Activated CD4-positive, alpha-beta T cell treated with anti-CD3 and anti-CD28 coated beads, Interleukin-2, amount 50 U/mL, for 1 hour (primary cell): ENCODE data around the gene ZNF415.
A peak's percentile ranks its signal among the peaks of the same experiment; 100 is the strongest.
"Not testable (repeated sequence)": the region's sequence is repeated elsewhere in the genome, so short reads cannot be mapped to it uniquely, and the experiment has no call there.

Source experiments
- DNase-seq: peaks from one replicate; pipeline ENCODE4 v3.0.0-alpha.2; 2020

The ZNF415 gene

GRCh38 chr19:53132141-53132991, at the start of gene ZNF415:
Gene ZNF415 (minus strand): TSS chr19:53132910. CDS start chr19:53122676, 10,234 bp downstream.
- peak; percentile 8 for DNase-seq

GRCh38 chr19:53182202-53182601, 49.5 kb upstream of the ZNF415 start:
- DNase-seq: no peak

DNA sequence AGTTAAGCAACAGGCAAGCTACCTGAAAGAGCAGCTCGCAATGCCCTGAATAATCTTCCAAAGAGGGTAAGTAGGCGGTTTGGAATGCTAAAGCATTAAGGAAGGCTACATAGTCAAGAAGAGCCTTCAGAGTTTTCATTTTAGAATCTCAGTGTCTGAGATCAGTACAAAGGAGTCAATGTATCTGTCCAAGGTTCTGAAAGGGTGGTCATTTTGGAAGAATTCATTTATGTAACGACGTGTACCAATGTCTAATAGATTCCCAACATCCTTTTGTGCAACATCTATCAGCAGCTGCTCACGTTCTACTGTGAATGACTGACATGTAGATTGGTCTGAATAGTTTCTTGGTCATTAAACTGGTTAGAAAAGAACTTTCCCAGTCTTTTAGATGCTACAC, 45.3 kb upstream of the ZNF415 start:
- no peak for DNase-seq

- DNase-seq: no peak
Observed at GRCh38 chr19:53172889-53173288, 40.2 kb upstream of the ZNF415 start.

- no peak for DNase-seq
Observed at GRCh38 chr19:53165691-53166091, 33.0 kb upstream of the ZNF415 start.

DNA sequence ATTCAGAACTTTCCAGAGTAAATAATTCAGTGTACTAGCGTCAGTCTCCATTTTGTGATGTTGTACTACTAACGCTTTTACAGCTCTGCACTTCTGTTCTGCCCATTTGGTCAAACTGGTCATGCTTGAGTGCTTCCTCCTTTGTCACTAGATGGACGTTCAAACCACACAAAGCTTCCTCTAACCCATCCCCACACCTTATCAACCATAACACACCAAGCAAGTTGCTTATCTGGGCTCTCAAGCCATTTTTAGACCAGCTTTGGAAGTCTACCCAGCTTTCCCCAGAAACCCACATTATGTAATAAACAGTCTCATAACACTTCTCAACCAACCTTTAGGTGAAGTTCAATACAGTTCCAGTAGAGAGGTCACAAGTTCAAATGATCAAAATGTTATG, 28.4 kb upstream of the ZNF415 start:
- DNase-seq: no peak

DNA sequence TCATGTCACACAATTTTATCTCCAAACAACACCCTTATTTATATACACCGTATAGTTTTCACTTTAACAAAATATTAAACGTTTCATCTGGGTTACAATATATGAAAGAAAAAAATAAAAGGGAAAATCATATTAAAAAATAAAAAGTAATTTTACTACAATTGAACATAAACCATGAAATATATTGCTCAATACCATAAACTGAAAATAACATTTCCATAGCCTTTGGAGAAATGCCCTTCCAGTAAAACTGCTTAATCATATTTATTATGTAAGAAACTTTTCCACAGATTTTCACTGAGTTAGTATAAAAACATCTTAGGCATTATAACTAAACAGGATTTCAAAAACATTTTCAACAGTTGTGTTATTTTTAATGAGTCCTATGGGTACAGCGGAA, 27.6 kb upstream of the ZNF415 start:
- no peak for DNase-seq

DNA sequence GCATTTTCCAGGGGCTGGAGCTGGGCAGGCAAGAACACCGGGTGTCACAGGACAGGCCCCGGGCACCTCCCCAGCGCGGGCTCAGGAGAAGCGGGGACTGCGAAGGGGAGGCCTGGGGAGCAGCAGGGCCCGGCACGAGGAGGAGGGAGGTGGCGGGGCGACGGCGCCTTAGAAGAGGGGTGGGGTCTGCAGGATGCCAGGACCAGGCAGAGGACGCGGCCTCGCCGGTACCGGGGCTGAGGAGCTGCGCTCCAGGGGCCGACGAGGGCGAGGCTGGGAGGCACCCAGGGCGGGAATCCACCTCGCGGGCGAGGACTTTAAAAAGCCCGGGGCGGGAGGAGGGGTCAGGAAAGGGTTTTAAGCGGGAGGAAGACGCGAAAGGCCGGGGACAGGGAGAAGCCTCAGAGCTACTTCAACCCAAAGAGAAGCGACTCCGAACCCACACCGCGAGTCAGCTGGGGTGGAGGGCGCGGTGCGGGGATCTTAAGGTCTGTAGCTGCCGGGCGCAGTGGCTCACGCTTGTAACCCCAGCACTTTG, 25.5 kb upstream of the ZNF415 start:
- DNase-seq: peak; percentile 17

GRCh38 chr19:53157626-53158025, 24.9 kb upstream of the ZNF415 start:
- no peak for DNase-seq

DNA sequence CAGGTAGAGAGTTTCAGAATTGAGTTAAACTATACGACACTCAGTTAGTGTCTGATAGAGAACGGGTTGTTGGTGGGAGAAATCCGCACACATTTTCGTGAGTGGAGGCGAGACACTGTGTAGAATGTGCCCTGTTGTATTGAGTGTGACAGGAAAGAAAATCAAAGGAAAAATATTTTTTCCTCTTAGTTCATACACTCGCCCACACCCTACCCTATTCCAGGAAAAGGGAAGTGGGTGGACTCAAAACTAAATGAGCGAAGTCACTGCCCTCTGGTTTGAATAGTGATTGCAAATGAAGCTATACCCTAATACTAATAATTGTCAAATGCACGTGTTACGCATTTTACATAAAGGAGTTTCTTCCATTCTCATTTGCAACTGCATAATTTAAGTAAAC, 24.1 kb upstream of the ZNF415 start:
- no peak for DNase-seq

DNA sequence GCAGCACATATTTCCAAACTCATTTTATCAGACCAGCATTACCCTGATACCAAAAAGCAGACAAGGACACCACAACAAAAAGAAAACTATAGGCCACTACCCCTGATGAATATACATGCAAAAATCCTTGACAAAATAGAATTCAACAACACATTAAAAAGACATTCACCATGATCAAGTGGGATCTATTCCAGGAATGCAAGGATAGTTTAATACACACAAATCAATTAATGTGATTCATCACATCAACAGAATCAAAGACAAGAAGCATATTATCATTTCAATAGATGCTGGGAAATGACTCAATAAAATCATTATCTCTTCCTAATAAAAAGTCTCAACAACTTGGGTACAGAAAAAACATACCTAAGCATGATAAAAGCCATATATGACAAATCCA, 14.9 kb upstream of the ZNF415 start:
- no peak for DNase-seq

GRCh38 chr19:53140351-53140750, 7.6 kb upstream of the ZNF415 start:
- DNase-seq: no peak

DNA sequence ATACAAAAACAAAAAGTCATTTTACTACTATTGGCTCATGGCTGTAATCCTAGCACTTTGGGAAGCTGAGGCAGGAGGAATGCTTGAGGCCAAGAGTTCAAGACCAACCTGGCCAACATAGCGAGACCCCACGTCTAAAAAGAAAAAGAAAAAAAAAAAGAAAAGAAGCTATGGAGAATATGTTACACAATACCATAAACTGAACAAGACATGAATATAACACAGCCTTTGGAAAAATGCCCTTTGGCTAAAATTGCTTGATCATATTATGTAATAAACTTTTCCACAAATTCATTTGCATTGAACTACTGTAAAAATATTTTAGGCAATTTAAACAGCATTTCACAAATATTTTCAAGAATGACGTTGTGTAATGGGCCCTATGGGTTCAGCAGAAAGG, 3.7 kb upstream of the ZNF415 start:
- no peak for DNase-seq

- no peak for DNase-seq
Observed at GRCh38 chr19:53131727-53132126, 983 bp downstream of the ZNF415 start.

DNA sequence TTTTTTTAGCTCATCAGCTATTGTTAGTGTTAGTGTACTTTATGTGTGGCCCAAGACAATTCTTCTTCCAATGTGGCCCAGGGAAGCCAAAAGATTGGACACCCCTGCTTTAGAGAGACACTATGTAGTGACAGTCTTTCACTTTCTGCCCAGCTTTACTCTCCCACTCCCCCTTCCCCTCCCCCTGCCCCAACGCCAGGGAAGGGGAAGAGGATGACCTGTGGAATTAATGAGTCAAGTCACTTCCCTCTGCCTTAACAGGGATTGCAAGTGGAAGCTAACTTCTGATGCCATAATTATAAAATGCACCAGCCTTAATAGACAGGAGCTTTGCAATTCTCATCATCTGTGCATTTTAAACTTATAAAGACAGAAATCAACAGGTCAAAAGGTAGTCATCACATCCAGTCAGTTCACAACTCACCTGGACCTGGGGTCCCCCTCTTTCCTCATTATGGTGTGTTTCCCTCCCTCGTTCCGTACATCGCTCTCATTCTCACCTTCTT, 1.6 kb downstream of the ZNF415 start:
- no peak for DNase-seq

DNA sequence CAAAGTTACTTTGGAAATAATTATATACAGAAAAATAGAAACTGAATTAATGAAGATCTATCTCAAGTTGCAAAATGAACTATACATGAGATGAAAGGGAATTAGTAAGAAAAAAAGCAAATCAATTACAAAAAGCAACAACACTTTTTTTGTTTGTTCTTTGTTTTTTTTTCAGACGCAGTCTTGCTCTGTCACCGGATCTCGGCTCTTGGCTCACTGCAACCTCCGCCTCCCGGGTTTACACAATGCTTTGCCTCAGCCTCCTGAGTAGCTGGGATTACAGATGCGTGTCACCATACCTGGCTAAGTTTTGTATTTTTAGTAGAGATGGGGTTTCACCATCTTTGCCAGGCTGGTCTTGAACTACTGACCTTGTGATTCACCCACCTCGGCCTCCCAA, 2.2 kb downstream of the ZNF415 start:
- no peak for DNase-seq

DNA sequence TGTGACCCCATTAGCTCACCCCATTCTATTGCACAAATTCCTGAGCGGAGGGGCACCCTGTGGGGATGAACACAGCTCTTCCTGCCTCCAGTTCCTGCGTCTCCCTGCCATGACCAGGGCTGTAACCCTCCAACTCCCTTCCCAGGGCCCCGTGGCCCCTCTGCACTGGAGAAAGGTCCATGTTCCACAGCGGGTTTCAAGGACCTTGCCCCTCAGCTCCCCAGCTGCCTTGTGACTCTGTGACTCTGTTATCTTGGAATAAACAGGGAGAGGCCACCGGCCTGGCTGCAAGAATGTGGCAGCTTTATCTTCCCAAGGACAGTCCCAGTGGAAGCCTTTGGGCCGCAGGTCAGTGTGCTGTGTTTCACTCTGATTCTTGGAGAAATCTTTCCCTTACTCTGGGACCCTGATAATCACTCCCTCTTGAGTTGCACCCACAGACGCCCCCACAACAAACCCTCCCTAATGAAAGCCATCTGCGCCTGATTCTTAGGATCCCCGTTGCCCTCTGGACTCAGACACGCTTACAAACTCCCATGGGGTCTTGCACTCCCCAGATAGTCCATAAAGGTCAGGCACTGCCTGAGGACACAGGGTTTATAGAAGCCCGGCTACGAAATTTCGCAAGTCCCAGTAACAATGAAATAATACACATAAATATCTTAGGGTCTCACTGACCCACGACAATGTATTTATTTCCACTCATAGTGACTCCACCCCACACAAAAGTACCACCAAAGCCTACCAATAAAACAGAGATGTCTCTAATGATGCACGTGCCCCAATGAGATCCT, 5.8 kb downstream of the ZNF415 start:
- DNase-seq: not testable (repeated sequence)

DNA sequence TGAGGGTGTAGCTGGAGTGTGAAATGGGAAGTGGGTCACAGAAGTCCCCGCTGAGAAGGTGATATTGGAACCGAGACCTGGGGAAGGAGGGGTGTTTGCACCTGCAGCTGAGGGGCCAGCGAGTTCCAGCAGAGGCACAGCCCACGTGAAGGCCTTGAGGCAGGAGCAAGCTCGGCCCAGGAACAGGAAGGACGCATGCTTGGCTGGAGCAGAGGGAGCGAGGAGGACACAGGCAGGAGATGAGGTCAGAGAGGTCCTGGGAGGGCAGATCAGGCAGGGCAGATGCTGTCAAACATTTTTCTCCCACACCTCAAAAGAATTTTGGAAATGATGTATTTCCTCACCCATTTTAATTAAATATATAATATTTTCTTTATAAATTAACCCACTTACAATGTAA, 9.3 kb downstream of the ZNF415 start:
- no peak for DNase-seq

GRCh38 chr19:53112286-53112685, 20.4 kb downstream of the ZNF415 start:
- no peak for DNase-seq

GRCh38 chr19:53109527-53109926, 23.2 kb downstream of the ZNF415 start:
- DNase-seq: no peak

GRCh38 chr19:53103234-53104203, 29.2 kb downstream of the ZNF415 start, which contains the start of gene ZNF160:
Gene ZNF160 (minus strand): TSS chr19:53103422. CDS start chr19:53086276, 17,146 bp downstream.
- DNase-seq: peak; percentile 98

DNA sequence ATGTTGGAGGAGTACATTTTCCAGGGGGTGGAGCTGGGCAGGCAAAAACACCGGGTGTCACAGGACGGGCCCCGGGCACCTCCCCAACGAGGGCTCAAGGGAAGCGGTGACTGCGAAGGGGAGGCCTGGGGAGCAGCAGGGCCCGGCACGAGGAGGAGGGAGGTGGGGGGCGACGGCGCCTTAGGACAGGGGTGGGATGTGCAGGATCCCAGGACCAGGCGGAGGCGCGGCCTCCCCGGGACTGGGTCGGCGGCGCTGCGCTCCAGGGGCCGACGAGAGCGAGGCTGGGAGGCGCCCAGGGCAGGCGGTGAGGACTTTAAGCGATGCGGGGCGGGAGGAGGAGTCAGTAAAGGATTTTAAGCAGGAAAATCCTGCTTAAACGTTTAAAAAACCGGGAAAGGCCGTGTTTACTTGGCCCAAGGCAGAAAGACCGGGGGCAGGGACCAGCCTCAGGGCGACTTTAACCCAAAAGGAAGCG, 29.9 kb downstream of the ZNF415 start:
- peak; percentile 34 for DNase-seq
